ENCODE results near the gene CFAP69. TPM values are rescaled to one million over a fixed set of nuclear protein-coding genes. Genes with fewer than 3 reads are reported as not detected.

CFAP69 gene, protein sequence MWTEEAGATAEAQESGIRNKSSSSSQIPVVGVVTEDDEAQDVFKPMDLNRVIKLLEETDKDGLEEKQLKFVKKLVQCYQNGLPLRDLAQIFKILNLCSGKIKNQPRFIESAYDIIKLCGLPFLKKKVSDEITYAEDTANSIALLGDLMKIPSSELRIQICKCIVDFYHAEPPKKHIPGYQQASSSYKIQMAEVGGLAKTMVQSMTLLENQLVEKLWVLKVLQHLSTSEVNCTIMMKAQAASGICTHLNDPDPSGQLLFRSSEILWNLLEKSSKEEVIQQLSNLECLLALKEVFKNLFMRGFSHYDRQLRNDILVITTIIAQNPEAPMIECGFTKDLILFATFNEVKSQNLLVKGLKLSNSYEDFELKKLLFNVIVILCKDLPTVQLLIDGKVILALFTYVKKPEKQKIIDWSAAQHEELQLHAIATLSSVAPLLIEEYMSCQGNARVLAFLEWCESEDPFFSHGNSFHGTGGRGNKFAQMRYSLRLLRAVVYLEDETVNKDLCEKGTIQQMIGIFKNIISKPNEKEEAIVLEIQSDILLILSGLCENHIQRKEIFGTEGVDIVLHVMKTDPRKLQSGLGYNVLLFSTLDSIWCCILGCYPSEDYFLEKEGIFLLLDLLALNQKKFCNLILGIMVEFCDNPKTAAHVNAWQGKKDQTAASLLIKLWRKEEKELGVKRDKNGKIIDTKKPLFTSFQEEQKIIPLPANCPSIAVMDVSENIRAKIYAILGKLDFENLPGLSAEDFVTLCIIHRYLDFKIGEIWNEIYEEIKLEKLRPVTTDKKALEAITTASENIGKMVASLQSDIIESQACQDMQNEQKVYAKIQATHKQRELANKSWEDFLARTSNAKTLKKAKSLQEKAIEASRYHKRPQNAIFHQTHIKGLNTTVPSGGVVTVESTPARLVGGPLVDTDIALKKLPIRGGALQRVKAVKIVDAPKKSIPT
- 1.3 and 1.8 TPM in 2 replicates for total RNA-seq (2014; rRNA removed; shearing (Covaris generic))

DNA sequence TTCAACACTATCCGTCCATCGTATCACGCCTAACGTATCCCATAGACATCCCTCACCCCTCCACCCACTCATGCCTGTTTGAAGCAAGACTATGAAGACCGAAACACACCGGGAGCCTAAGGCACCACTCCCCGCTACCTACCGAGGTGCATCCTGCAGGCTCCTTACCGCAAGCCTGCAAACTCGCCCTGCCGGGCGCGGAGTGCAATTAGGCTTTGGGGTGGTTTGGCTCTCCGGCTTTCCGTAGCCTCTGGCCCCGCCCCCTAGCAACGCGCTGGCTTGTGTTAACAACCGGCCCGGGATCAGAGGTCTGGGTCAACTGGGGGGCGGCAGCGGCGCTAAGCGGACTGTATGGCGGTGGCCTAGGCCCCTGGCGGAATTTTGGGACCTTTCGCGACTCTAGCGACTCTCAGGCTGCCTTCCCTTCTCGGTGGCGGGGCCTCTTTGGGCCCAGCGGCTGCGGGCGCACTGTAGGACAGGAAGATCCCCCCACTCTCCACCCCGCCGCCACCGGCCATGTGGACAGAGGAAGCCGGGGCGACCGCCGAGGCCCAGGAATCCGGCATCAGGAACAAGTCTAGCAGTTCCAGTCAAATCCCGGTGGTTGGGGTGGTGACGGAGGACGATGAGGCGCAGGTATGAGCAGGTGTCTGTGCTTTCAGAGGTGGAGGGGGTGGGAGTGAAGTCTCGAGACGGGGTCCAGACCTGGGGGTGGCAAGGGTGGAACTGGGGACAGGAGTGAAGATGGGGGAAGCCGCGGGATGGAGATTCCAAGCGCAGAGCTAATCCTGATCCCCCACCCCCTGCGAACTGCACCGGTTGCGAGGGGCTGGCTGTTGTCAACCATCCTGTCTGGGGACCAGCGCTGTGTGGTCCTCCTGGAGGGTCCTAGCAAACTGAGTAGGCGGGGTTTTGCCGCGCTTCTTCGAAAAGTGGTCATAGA lies at the start of gene CFAP69:
Gene CFAP69 (plus strand): TSS at position 266 of the 943 bp plus-strand sequence. CDS start 251 bp downstream, at position 517.
- peak; percentile 86 for DNase-seq (ENCODE audit: low spot score)

DNA sequence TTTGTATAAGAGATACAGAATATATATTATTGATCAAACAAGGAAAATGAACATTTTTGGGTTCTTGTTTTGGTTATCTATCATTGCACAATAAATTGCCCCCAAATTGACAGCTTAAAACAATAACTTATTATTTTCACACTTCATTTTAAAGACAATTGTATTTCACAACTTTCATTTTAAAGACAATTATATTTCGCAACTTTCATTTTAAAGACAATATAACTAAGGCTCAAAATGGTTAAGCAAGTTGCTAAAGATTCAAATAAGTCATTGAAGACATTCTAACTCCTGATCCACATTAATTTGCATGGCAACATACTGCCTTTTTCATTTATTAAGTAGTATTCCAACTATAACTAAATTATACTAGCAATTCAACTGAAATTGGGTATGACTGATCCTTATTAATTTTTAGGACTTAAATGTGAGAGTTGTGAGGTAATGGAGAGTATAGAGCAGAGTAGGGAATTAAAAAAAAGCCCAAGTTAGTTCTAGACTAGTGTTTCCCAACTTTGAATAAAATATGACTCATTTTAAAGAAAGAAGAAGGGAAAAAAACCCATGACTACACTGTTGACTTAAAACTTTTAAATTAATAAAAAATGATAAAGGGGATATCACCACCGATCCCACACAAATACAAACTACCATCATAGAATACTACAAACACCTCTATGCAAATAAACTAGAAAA lies 43.3 kb upstream of the CFAP69 start:
- no peak for DNase-seq (ENCODE audit: low spot score)

DNA sequence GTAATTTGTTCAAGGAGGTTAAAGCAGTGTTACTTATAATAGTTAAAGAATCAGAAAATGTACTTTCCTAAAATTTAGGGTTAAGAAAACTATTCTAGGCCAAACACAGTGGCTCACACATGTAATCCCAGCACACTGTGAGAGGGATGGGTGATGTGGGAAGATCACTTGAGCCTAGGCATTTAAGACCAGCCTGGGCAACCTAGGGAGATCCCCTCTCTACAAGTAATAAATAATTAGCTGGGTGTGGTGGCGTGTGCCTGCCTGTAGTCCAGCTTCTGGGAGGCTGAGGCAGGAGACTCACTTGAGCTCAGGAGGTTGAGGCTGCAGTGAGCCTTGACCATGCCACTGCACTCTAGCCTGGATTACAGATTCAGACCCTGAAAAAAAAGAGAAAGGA lies 37.0 kb upstream of the CFAP69 start:
- DNase-seq (ENCODE audit: low spot score), result no peak

DNA sequence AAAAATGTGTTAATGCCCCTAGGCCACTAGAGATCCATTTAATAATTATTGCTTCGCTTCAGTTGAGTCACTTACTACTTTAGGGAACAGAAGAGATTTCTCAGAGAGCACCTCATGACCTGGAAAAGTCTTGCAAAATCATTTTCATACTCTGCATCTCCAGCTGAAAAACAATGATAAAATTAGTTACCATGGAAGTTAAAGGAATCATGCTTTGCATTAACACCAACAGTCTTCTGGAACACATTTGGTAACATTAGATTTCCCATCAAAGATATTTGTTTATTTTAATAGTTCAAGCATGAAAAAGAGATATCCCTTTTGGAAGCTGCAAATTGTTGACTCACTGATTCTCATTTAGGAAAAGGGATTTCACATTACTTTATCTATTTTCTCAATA lies 35.2 kb upstream of the CFAP69 start:
- no peak for DNase-seq (ENCODE audit: low spot score)

DNA sequence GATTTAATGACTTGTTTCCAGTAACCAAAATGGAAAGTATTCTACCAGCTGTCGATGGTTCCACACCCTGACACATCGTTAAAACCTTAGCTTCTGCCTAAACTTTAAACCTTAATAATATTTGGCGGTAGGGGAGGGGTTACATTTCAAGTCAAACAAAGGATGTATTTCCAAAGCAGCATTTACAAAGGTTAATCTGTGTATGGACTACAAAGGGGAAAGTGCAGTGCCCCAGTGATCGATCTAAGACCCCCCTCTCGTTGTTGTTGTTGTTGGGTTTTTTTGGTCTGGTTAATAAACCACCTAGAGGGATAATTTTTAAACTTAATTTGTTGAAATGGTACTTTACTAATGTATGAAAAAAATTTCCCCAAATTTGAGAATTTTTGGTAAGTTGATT lies 34.5 kb upstream of the CFAP69 start:
- DNase-seq (ENCODE audit: low spot score), result no peak

DNA sequence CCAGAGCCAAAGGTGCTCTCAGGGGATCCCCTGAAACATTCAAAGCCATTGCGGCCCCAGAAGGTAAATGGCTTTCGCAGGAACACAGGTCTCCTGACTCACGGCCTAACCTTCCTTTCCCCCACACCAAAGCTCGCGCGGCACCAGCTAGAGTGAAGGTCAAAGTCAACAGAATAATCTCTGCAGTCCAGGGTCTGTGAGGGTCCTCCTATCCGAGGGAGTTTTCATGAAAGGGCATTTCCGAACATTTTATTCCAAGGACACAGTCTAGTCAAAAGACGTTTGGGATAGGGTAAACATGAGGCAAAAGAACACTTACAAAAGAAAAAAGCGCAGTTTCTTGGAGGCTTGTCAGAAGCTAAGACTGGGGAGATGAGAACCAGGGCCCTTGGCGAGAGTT lies 34.0 kb upstream of the CFAP69 start:
- no peak for DNase-seq (ENCODE audit: low spot score)

DNA sequence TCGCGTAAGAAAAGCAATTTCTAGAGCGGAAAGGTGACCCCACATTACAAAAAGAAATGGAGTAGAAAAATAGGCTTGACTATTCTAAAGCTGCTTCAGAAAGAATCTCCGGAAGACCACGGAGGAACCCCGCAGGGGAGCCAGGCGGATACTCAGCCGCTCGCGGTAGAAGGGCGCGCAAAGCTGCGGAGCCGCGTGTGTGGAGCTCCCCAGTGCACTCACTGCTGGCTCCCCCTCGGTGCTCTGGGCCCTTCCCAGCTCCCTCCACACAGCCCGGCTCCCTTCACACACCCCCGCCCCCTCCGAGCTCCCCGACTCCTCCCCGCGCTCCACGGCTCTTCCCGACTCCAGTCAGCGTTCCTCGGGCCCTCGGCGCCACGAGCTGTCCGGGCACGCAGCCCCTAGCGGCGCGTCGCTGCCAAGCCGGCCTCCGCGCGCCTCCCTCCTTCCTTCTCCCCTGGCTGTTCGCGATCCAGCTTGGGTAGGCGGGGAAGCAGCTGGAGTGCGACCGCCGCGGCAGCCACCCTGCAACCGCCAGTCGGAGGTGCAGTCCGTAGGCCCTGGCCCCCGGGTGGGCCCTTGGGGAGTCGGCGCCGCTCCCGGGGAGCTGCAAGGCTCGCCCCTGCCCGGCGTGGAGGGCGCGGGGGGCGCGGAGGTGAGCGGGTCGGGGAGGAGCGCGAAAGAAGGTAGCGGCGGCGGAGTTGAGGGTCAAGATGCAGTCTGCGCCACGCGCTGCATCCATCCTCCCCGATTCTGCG lies 33.4 kb upstream of the CFAP69 start, which contains the start of gene STEAP2:
Gene STEAP2 (plus strand): TSS at position 350 of the 758 bp plus-strand sequence. CDS start 13,343 bp downstream, outside the sequence.
- DNase-seq (ENCODE audit: low spot score), result peak; percentile 92

DNA sequence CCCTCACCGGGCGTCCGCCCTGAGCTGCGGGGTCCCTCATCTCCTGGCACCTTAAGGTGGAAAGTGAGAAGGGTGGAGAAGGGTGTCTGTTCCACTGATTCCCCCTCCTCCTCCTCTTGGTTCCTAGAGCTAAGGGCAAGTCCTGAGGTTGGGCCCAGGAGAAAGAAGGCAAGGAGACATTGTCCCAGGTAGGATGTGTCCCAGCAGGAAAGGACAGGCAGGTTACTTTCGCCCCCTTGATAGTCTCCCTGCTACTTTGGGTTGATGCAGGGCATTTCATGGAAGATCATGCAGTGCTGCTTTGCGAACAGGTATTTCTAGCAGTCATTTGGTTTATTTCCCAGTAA lies 32.9 kb upstream of the CFAP69 start:
- no peak for DNase-seq (ENCODE audit: low spot score)

DNA sequence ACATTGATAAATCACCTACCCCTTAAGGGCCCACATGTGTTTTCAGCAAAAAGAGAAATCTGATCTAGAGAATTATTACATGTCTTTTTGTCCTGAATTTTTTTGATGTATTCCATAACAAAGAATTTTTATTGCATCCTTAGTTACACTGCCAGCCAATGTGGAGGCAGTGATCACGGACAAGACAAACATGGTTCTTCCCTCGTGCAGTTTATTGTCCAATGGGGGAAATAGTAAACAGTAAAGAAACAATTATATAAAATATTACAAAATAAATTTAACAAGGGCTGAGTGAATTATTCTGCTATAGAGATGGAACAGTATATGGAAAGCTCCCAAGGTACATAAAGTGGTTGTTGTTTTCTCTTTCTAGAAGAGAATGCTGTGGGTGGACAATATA lies 31.5 kb upstream of the CFAP69 start:
- no peak for DNase-seq (ENCODE audit: low spot score)

DNA sequence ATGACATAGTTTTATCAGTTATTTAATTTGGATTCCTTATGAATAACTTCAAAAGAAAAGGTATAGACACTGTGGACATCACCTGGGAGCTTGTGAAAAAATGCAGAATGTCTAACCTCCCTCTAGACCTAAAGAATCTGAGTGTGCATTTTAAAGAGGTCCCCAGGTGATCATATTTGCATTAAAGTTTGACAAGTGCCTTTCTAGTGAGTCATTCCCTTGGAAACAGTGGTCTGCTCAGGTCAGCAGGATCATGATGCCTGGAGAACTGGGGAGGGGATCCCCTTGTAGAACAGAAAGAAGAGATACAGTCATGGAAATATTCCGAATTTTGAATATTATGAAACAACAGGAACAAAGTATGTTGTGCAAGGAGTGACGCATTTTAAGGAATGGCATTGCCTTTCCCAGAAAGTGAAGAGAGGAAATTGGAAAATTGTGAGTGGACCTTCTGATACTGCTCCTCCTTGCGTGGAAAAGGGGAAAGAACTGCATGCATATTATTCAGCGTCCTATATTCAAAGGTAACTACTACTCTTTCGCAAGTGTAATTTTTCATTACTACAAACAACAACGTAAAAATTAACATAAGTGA lies 28.8 kb upstream of the CFAP69 start:
- no peak for DNase-seq (ENCODE audit: low spot score)

DNA sequence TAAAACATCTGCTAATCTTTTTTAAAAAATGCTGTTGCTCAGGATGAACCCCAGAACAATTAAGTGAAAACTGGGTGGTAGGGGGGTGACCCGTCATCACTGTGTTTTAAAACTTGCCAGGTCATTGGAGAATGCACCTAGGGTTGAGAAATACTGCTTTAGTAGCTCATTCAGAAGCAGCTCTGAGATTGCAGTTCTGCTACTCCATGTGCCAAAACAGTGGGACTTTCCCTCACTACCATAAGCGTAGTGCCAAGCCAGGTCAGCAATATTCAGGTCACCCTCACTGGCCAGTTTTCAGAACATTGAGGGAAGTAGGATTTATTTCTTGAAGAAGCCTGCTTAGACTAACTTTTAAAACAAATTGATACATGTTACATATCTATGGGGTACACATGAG lies 28.2 kb upstream of the CFAP69 start:
- DNase-seq (ENCODE audit: low spot score), result no peak

DNA sequence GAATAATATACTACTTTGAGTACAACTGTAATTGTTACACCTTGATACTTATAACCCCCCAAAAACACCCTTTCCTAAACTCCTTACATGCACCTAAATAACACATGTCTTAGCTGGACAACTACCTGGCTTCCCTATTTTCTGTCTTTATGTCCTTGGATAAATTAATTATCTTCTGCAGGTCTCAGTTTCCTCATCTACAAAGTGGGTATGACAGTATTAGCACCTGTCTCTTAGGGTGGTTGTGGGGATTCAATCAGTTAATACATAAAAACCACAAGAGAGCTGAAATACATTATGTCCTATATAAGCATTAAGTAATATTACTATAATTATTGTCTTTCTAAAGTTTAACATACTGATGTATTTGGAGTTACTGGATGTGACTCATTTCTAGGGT lies 22.6 kb upstream of the CFAP69 start:
- no peak for DNase-seq (ENCODE audit: low spot score)

DNA sequence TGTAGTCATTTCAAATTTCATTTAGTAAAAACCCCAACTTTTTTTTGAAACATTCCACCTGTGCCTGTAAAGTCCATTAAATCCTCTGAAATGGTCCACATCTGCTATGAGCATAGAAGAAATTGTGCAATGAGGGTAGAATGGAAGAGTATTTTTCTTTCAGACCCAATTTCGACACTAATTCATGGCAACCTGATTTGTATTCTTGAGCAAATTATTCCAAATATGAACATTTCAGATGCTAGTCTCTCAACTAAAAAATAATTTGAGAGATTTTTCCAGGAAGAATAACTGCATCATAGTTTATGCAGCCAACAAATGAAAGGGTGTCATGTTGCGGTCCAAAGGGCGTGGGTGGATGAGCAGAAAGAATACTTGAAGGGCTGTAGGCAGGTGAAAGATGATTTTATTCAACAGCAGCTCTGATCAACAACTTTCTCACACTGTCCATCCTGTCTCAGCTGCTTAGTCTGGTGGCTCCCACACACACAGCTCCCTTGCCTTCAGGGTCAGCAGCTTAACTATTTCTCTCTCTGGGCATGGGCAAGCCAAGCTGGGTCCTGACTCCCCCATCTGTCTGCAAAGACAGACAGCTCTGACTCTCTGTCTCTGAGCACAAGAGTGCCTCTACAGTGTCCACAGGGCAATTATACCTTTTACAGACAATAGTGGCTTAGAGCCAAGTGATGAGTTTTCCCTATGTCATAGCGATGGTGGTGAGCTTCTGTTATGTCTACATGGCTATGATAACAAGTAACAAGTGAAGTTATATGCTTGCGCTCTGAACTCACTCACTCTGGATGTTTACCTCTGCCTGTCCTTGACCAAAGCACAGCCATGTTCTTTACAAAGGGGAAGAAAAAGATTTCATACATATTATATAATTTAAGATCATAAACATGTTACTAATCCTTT lies 21.9 kb upstream of the CFAP69 start:
- DNase-seq (ENCODE audit: low spot score), result no peak

DNA sequence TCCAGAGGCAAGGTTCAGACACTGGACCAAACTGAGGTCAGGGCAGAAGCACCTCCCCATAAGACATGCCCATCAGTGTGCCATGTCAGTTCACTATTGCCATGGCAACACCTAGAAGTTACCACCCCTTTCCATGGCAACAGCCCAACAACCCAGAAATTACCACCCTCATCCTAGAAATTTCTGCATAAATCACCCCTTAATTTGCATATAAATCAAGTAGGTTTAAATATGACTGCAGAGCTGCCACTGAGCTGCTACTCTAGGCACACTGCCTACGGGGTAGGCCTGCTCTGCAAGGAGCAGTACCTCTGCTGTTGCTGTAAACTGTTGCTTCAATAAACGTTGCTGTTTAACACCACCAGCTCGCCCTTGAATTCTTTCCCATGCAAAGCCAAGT lies 20.8 kb upstream of the CFAP69 start:
- no peak for DNase-seq (ENCODE audit: low spot score)

DNA sequence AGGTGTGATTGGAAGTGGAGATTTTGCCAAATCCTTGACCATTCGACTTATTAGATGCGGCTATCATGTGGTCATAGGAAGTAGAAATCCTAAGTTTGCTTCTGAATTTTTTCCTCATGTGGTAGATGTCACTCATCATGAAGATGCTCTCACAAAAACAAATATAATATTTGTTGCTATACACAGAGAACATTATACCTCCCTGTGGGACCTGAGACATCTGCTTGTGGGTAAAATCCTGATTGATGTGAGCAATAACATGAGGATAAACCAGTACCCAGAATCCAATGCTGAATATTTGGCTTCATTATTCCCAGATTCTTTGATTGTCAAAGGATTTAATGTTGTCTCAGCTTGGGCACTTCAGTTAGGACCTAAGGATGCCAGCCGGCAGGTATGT lies 19.8 kb upstream of the CFAP69 start:
- DNase-seq (ENCODE audit: low spot score), result no peak

DNA sequence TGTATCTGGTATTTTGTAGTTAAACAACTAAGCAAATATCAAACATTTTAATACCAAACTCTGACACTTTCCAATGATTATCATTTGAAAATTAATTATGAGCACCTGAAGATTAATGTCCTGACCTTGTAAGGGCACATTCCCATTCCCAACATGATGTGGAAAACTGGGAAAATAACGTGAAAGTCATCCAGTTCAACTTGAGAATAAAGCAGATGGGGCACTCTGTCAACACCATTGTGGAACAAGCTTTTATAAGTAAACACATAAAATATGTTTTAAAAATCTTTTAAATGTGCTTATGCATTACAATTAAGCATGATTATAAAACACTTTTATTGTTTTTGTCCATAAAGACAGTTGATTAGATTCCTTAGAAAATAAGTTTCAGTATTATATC lies 19.4 kb upstream of the CFAP69 start:
- DNase-seq (ENCODE audit: low spot score), result no peak

DNA sequence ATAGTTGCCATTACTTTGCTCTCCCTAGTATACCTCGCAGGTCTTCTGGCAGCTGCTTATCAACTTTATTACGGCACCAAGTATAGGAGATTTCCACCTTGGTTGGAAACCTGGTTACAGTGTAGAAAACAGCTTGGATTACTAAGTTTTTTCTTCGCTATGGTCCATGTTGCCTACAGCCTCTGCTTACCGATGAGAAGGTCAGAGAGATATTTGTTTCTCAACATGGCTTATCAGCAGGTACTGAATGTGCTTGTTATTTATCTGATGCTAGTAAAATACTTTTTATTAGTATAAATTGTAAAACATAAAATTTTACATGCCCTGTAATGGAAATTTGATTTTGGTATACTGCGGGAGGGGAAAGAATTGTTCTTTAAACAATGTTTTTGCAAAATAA lies 17.7 kb upstream of the CFAP69 start:
- DNase-seq (ENCODE audit: low spot score), result no peak

DNA sequence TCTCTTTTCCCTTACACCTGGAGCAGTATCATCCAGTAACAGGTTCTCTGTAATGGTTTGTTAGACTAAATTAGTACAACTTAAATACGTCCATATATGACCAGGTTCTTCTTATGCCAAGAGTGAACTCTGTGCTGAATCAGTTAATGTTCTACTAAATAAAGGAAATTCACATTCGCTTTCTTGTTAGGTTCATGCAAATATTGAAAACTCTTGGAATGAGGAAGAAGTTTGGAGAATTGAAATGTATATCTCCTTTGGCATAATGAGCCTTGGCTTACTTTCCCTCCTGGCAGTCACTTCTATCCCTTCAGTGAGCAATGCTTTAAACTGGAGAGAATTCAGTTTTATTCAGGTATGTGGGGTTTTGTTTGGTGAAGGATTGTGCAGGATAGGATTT lies 15.3 kb upstream of the CFAP69 start:
- DNase-seq (ENCODE audit: low spot score), result no peak

DNA sequence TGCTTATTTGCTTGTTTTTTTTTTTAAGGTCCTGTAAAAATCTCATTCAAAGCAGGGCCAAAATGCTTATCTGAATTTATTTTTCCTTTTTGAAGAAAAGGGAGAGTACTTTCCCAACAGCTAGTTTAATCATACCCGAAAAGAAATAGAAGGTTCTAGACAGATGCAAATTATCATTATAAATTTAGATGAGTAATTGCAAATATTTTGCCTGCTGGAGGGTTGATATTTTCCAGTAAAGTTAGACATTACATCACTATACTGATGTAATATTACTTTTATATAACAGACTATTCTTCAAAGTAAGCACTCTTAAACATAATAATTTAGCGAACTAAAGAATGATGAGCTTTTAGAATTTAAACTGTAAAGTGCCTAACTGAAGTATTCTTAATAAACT lies 14.1 kb upstream of the CFAP69 start:
- no peak for DNase-seq (ENCODE audit: low spot score)

Data from H4 (cell line).